Activated T-cell treated with anti-CD3 and anti-CD28 coated beads, Interleukin-2, amount 50 U/mL, for 4 hours (primary cell): ENCODE measurements around the gene LARGE1. TPM values are rescaled to one million over a fixed set of nuclear protein-coding genes. Genes with fewer than 3 reads are reported as not detected.

Source experiments
- ATAC-seq, 2 donors: fragments of 200-7000 bp; cut with Tn5 transposase; one replicate each; pipeline ENCODE4 v1.10.0; 2021
- DNase-seq: peaks from one replicate; pipeline ENCODE4 v3.0.0-alpha.2; 2020
- H3K27me3 Mint-ChIP-seq: one replicate; pipeline ENCODE4 v1.8.0; 2021; ENCODE audit warnings: low read depth, mixed read lengths
- H3K36me3 Mint-ChIP-seq: one replicate; pipeline ENCODE4 v1.8.0; 2022; ENCODE audit warnings: mixed read lengths; ENCODE audit not compliant: insufficient read depth
- H3K4me1 Mint-ChIP-seq: one replicate; pipeline ENCODE4 v1.8.0; 2021; ENCODE audit warnings: low read depth, mixed read lengths
- H3K4me3 Mint-ChIP-seq: one replicate; pipeline ENCODE4 v1.8.0; 2021; ENCODE audit warnings: mild to moderate bottlenecking, moderate library complexity, mixed read lengths
- H3K9me3 Mint-ChIP-seq: one replicate; pipeline ENCODE4 v1.8.0; 2021; ENCODE audit warnings: mixed read lengths
- total RNA-seq, 3 donors: library from RNA; stranded (reverse); gene quantifications; one replicate each; pipeline ENCODE4 v1.2.1, GENCODE V29; 2021

The LARGE1 gene
- total RNA-seq, 3 donors from 2014 or later, result 0.73 to 2.2 (median 1.0) TPM

DNA sequence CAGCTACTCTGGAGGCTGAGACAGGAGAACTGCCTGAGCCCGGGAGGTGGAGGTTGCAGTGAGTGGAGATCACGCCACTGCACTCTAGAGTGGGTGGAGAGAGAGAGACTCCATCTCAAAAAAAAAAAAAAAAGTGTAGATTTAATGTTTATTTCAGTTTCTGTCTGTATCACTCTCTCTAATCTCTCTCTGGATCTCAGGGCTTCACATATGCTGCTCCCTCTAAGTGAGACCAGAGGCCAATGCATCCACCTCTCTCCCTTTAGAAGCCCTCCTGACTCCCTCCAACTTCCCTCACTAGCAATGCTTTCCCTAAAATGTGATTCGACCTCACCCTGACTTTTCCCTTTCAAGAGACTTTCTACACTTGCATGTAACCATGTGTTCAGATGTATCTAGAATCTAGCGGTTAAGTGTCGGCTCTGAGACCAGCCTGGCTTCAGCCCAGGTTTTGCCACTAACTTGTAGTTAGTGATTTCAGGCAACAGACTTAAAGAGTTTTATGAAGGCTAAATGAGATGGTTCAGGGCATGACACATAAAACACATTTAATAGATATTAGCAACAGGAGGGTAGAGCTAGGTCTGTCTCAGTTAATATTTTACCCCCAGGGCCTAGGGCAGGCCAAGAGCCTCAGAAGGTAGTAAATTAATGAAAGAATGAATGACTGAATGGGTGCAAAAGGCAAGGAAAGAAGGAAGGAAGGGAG, 364.3 kb downstream of the LARGE1 start:
- Mint-ChIP-seq H3K9me3 (no peaks in the 10 kb centered on the region), H3K36me3 (no peaks in the 10 kb centered on the region), H3K4me3 (no peak overlapping the region), H3K4me1 (no peaks in the 10 kb centered on the region), H3K27me3 (no peaks in the 10 kb centered on the region)
- DNase-seq, result no peak
- no peak for ATAC-seq

DNA sequence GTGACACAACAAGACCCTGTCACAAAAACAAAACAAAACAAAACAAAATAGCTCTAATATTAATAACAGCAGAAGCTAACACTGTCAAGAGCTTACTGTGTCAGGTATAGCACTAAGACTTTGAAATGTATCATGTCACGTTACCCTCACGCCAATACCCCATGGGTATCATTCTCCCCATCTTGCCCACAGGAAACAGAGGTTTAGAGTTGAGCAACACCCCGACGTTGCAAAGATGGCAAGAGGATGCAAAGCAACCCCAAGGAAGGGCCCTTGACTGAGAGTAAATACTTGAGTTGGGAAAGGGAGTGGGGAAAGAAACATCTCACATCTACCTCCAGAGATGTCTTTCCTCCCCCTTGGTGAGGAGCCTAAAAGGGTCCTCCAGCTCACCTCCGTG, 366.8 kb downstream of the LARGE1 start:
- ATAC-seq, result no peak
- Mint-ChIP-seq H3K4me3 (no peak overlapping the region), H3K9me3 (no peaks in the 10 kb centered on the region), H3K36me3 (no peaks in the 10 kb centered on the region), H3K4me1 (no peaks in the 10 kb centered on the region), H3K27me3 (no peaks in the 10 kb centered on the region)
- DNase-seq, result no peak

DNA sequence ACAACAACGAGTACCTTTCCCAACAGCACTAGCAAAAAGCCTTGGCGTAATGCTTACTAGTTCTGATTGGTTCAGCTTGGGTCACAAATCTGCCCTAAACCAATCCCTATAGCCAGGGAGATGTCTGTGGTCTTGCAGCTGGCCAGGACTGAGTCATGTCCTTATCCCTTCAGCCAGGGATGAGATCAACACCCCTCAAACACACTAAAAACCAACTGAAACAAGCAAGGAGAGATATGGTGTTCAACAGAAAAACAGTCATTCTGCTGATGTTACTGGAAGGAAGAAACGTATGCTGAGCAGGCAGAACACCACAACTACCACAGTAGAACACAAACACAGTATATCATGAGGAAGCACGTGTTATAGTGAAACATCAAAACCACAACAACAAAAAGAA, 375.6 kb downstream of the LARGE1 start:
- DNase-seq (no peak), ATAC-seq (no peak)
- no peaks in the 10 kb centered on the region for H3K27me3 Mint-ChIP-seq
- H3K4me1 Mint-ChIP-seq, result no peaks in the 10 kb centered on the region
- H3K36me3 Mint-ChIP-seq, result no peaks in the 10 kb centered on the region
- no peak overlapping the region for H3K4me3 Mint-ChIP-seq
- peaks cover 5% of the 10 kb centered on the region for H3K9me3 Mint-ChIP-seq

DNA sequence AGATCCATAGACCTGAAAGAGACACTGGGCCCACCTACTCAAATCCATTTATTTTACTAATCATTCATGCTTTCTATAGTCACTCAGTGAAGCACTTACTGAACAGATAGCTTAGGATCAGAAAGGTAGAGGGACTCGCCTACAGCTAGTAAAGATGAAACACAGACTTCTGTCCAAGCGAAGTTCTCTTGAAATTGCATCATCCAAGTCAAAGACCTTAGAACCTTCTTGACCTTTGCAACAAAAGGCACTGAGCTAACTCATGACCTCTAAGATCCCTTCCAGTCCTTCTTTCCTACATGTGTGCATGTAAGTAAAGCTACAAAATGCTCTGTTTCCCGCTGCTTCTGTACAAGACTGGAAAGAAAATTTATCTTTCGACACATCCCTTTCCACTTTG, 377.6 kb downstream of the LARGE1 start:
- H3K36me3 Mint-ChIP-seq, result no peaks in the 10 kb centered on the region
- peaks cover 5% of the 10 kb centered on the region for H3K9me3 Mint-ChIP-seq
- DNase-seq (no peak), ATAC-seq (no peak)
- H3K4me1 Mint-ChIP-seq, result no peaks in the 10 kb centered on the region
- H3K27me3 Mint-ChIP-seq, result no peaks in the 10 kb centered on the region
- H3K4me3 Mint-ChIP-seq, result no peak overlapping the region

DNA sequence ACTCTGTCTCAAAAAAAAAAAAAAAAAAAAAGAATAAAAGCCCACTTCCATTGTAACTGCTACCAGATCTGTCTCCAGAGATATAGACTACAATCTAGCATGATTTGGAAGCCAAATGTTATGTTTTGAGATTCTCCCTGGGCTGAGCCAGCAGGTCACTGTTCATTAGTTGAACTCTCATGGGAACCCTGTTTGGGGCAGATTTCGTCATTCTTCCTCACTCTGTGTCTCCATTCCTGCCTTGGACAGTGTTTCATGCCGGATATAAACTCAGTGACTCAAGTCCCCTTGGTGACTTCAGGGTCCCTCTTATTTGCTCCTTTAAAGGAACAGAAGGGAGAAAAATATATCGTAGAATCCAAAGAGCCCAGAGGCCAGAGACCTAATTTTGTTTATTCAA, 378.1 kb downstream of the LARGE1 start:
- Mint-ChIP-seq H3K27me3 (no peaks in the 10 kb centered on the region), H3K36me3 (no peaks in the 10 kb centered on the region), H3K4me1 (no peaks in the 10 kb centered on the region), H3K4me3 (no peak overlapping the region), H3K9me3 (peaks cover 5% of the 10 kb centered on the region)
- DNase-seq (no peak), ATAC-seq (no peak)

DNA sequence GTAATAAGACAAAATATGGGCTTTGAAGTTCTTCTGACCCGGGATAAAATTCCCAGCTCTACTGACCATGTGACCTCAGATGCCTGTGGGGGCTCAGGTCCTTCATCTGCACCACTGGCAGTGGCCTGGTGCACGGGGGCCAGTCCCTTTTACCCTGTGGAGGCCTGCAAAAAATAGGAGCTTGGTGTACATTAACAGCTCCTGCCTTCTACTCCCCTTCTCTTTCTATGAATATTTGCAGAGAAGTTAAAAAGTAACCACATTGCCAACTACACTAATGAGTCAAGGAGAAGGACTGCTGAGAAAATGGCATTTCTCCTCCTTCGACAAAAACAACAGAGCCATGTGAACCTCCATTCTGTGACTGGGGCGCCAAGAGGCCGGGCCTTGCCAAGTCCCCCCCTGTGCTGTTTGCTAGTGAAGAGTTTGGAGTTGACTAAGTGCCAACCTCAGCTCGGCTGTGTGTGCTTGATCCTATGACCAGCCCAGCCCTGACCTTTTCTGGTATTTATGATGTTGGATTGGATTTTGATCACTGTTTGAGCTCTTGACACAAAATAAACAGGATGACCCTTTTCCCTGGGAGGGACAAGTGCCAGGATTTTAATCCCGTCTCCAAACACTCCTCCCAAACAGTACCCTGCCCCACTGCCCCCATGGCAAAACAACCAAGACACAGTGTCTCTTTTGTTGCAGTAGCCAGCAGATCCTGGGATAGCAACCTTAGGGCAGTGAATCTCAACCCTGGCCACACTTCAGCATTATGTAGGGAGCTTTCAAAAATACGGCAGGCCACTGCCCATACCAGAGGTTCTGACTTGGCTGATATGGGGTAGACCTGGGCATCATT, 380.1 kb downstream of the LARGE1 start:
- ATAC-seq (no peak), DNase-seq (no peak)
- Mint-ChIP-seq H3K4me3 (no peak overlapping the region), H3K9me3 (no peaks in the 10 kb centered on the region), H3K4me1 (no peaks in the 10 kb centered on the region), H3K27me3 (no peaks in the 10 kb centered on the region), H3K36me3 (no peaks in the 10 kb centered on the region)

DNA sequence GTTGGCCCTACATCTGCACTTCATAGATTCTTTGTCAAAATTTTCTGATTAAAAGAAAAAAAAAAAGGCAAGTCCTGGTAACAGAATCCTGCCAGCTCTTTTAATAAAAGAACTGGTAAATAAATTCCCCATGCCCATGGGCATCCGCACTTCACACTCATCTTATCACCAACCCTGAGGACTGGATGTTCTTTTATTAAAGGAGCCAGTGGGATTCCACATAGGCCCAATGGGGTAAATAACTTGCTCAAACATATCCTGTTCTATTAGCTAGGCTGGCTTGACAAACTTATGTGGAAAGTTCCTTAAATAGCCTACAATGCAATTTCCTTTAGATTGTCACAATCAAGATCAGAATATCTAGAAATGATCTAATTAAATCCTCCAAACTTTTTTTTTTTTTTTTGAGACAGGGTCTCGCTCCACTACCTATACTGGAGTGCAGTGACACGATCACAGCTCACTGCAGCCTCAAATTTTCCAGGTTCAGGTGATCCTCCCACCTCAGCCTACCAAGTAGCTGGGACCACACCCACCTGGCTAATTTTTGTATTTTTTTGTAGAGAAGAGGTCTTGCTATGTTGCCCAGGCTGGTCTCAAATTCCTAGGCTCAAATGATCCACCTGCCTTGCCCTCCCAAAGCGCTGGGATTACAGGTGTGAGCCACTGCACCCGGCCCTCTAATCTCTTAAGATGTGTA, 380.9 kb downstream of the LARGE1 start:
- no peaks in the 10 kb centered on the region for H3K27me3 Mint-ChIP-seq
- no peaks in the 10 kb centered on the region for H3K9me3 Mint-ChIP-seq
- DNase-seq (no peak), ATAC-seq (no peak)
- no peaks in the 10 kb centered on the region for H3K4me1 Mint-ChIP-seq
- no peaks in the 10 kb centered on the region for H3K36me3 Mint-ChIP-seq
- no peak overlapping the region for H3K4me3 Mint-ChIP-seq

DNA sequence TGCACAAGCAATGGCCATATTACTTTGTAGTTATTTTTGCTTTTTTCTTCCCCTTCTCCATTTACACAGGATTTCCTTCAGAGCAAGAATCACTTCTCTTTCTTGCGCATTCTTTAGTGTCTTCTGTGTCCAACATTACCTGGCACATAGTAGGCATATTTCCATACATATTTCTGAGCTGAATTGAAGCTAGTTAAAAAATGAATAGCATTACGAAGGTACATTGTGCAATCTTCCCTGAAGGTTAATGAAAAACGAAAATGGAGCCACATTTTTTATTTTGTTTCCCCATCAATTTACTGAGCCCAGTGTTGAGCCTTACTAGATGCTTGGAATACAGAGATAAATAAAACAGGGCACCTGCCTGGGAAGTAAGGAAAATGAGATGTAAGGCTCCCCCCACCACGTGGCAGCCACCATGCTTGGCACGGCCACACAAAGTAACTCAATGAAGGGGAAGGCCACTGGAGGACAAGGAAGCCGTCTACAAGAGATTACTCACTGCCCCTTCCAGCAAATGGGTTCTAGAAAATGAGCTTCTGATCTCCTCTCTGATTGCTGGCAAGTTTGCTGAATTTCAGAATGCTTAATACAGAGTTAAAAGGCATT, 381.9 kb downstream of the LARGE1 start:
- no peak for ATAC-seq
- H3K4me3 Mint-ChIP-seq, result no peak overlapping the region
- no peaks in the 10 kb centered on the region for H3K4me1 Mint-ChIP-seq
- no peaks in the 10 kb centered on the region for H3K36me3 Mint-ChIP-seq
- H3K9me3 Mint-ChIP-seq, result no peaks in the 10 kb centered on the region
- H3K27me3 Mint-ChIP-seq, result no peaks in the 10 kb centered on the region
- no peak for DNase-seq

DNA sequence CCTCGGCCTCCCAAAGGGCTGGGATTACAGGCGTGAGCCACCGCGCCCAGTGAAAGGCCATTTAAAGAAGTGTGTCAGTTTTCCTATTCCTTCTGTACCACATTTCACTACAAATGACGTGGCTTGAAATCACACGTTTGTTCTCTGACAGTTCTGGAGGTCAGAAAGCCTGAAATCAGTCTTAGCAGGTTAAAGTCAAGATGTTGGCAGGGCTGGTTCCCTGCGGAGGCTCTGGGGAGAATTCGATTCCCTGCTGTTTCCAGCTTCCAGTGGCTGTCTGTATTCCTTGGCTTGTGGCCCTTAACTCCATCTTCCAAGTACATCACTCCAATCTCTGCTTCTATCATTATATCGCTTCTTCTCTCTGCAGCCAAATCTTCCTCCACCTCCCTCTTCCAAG, 383.2 kb downstream of the LARGE1 start:
- no peak for ATAC-seq

DNA sequence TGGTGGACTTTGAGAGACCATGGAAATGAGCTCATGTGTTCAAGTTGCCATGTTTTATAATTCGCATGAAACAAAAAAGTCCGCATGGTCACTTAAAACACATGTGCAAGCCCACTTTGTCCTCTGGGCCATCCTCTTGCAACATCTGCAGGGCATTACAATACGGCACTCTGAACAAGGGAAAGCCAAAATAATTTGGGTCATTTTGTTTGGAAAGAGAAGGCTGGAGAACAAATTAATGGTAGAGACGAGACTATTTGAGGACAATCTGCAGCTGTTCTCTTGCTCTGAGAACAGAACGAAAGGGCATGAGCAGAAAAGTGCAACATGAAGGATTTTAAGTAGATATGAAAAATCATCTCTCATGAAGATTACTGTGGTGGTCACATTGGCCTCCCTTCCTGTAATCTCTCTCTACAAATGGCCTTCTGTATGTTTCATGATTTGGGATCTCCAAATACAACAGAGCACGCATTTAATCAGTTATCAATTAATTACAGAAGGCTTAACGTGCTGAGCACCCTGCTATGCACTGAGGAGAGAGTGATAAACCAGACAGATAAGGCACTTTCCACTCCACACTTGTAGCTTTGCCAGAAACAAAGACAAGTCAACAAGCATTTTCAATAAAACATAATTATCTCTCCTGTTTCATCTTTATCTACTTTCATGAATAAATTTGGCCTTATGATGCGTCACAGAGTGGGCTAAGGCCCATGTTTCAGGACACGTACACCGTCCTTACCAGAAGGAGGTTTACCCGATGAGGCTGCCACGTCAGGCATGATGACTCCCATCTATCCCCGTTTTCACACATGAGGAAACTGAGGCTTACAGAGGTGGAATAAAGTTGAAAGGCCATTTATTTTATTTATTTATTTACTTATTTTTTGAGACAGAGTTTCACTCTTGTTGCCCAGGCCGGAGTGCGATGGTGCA, 384.1 kb downstream of the LARGE1 start:
- no peaks in the 10 kb centered on the region for H3K9me3 Mint-ChIP-seq
- H3K4me1 Mint-ChIP-seq, result no peaks in the 10 kb centered on the region
- H3K4me3 Mint-ChIP-seq, result no peak overlapping the region
- no peaks in the 10 kb centered on the region for H3K36me3 Mint-ChIP-seq
- no peak for DNase-seq
- no peak for ATAC-seq
- no peaks in the 10 kb centered on the region for H3K27me3 Mint-ChIP-seq

More for the DNA sequence above, 383.2 kb downstream of the LARGE1 start:
- no peaks in the 10 kb centered on the region for H3K4me1 Mint-ChIP-seq
- no peak overlapping the region for H3K4me3 Mint-ChIP-seq
- no peaks in the 10 kb centered on the region for H3K27me3 Mint-ChIP-seq
- DNase-seq, result no peak
- H3K9me3 Mint-ChIP-seq, result no peaks in the 10 kb centered on the region
- no peaks in the 10 kb centered on the region for H3K36me3 Mint-ChIP-seq

DNA sequence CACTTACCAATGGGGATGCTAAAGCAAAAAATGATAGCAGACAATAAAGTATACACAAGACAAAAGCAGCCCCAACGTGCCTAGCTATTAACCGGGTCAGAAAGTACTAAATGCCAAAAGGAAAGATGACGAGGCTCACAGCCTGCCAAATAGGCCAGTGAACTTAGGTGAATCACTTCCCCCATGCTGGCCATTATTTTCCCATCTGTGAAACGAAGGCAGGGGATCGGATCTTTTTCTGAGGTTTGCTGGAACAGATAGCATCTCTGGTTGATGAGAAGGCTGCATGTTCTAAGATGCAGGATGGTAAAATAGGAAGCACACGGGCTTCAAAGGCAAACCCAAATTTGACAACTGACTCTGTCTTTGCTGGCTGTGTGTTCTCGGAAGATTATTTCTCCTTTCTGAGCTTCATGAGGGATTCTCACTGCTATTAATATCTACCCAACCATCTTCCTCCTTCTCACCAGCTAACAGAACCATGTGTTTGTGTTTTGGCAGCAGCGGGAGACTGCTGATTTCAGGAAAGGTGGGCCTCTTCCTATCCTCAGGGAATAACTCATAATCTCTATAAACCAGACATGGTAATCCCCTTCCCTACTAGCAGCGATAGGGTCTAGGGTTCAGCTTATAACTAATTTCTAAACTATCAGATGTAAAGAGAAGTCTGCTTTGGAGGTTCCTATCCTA, 390.7 kb downstream of the LARGE1 start:
- Mint-ChIP-seq H3K9me3 (peaks cover 4% of the 10 kb centered on the region), H3K4me3 (no peak overlapping the region), H3K4me1 (no peaks in the 10 kb centered on the region), H3K36me3 (no peaks in the 10 kb centered on the region), H3K27me3 (no peaks in the 10 kb centered on the region)
- DNase-seq, result no peak
- no peak for ATAC-seq

DNA sequence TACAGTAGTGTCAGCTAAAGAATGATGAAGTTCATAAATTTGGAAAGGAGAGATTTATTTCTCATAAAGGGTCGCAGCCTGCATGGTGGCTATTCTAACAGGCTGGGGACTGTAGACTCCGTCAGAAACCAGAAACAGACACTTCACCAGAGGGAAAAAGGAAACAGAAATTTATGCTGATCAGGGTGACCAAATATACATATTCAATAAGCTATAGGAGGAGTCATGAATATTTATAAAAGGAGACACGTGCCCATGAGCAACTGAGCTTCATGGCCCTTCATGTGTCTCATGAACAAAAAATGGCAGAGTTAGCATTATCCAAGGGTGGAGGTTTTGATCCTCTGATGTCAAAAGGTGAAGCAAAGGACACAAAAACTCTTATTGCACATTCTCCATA, 392.1 kb downstream of the LARGE1 start:
- Mint-ChIP-seq H3K4me1 (no peaks in the 10 kb centered on the region), H3K36me3 (no peaks in the 10 kb centered on the region), H3K27me3 (no peaks in the 10 kb centered on the region), H3K4me3 (no peak overlapping the region), H3K9me3 (peaks cover 4% of the 10 kb centered on the region)
- ATAC-seq (no peak), DNase-seq (no peak)

DNA sequence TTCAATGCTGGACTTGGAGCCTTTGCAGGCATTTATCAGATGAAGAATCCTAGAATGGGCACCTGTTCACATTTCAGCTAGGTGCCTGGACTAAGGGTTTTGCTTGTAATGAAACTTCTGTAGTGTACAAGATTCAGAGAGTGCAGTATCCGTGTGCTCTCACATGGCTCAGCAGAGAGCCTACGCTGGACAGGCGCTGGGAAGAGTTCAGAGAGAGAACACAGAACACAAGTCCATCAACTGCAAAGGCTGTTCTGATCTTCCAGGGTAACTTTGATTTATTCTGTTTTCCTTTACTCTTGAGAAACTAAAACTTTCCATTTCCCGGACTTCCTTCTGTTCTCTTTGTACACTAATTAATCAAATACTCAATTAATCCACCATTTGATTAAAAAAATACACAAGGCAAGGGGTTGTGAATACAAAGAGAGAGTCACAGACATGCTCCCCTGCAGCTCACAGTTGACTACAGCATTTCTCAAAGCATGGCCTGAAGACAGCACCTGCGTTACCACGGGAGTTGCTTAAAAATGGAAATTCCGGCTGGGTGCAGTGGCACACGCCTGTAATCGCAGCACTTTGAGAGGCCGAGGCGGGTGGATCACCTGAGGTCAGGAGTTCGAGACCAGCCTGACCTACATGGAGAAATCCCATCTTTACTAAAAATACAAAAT, 393.7 kb downstream of the LARGE1 start:
- Mint-ChIP-seq H3K36me3 (no peaks in the 10 kb centered on the region), H3K9me3 (peaks cover 4% of the 10 kb centered on the region), H3K4me3 (no peak overlapping the region), H3K4me1 (no peaks in the 10 kb centered on the region), H3K27me3 (no peaks in the 10 kb centered on the region)
- DNase-seq, result no peak
- no peak for ATAC-seq
